OCI-LY1 (cell line): ENCODE results near the gene ARHGAP21.

ENCODE experiments used
- H2AFZ ChIP-seq: fragments of 200-600 bp; sonication (generic), shearing (Covaris generic); 2 replicates; pipeline ENCODE4 v1.6.0; 2014; ENCODE audit warnings: antibody characterized with exemption, mild to moderate bottlenecking, low read length
- H3F3A ChIP-seq: fragments of 200-600 bp; sonication (generic), shearing (Covaris generic); 2 replicates; pipeline ENCODE4 v1.6.0; 2014; ENCODE audit warnings: mild to moderate bottlenecking, antibody characterized with exemption, low read length, moderate library complexity; ENCODE audit not compliant: insufficient read depth
- H3K27ac ChIP-seq: fragments of 200-600 bp; sonication (generic); 2 replicates; pipeline ENCODE4 v1.5.1; 2014; ENCODE audit warnings: low read length, mixed run types, mild to moderate bottlenecking, low read depth; ENCODE audit not compliant: poor library complexity, severe bottlenecking
- H3K27me3 ChIP-seq: fragments of 200-600 bp; sonication (generic); 2 replicates; pipeline ENCODE4 v1.6.0; 2014; ENCODE audit warnings: antibody characterized with exemption, mild to moderate bottlenecking, low read length, moderate library complexity; ENCODE audit not compliant: insufficient read depth
- H3K36me3 ChIP-seq: fragments of 200-600 bp; sonication (generic); 2 replicates; pipeline ENCODE4 v1.6.1; 2014; ENCODE audit warnings: mild to moderate bottlenecking, antibody characterized with exemption, low read length, moderate library complexity, mixed read lengths; ENCODE audit not compliant: insufficient read depth
- H3K4me1 ChIP-seq: fragments of 200-600 bp; sonication (generic); 2 replicates; pipeline ENCODE4 v1.5.1; 2014; ENCODE audit warnings: mild to moderate bottlenecking, low read length, moderate library complexity; ENCODE audit not compliant: insufficient read depth, severe bottlenecking
- H3K4me2 ChIP-seq: fragments of 200-600 bp; sonication (generic), shearing (Covaris generic); 2 replicates; pipeline ENCODE4 v1.6.1; 2014; ENCODE audit warnings: low read length
- H3K4me3 ChIP-seq: fragments of 200-600 bp; sonication (generic); 2 replicates; pipeline ENCODE4 v1.5.1; 2014; ENCODE audit warnings: low read length, low read depth, mild to moderate bottlenecking, mixed read lengths; ENCODE audit not compliant: poor library complexity, severe bottlenecking
- H3K79me2 ChIP-seq: fragments of 200-600 bp; shearing (Covaris generic); 2 replicates; pipeline ENCODE4 v1.6.1; 2016; ENCODE audit warnings: mixed run types, low read length, mixed read lengths; ENCODE audit not compliant: insufficient read depth
- H3K9ac ChIP-seq: fragments of 200-600 bp; sonication (generic), shearing (Covaris generic); 2 replicates; pipeline ENCODE4 v1.6.1; 2014; ENCODE audit warnings: mild to moderate bottlenecking, low read length, mixed read lengths
- H3K9me2 ChIP-seq: fragments of 200-600 bp; sonication (generic), shearing (Covaris generic); 2 replicates; pipeline ENCODE4 v1.6.1; 2014; ENCODE audit warnings: low read depth, mild to moderate bottlenecking, low read length, mixed read lengths
- H3K9me3 ChIP-seq: fragments of 200-600 bp; shearing (Covaris generic); 2 replicates; pipeline ENCODE4 v1.6.1; 2014; ENCODE audit warnings: low read length, mixed read lengths
- H4K20me1 ChIP-seq: fragments of 200-600 bp; sonication (generic), shearing (Covaris generic); 2 replicates; pipeline ENCODE4 v1.6.0; 2016; ENCODE audit warnings: mild to moderate bottlenecking, low read length; ENCODE audit not compliant: insufficient read depth
- EZH2 ChIP-seq: fragments of 200-600 bp; sonication (generic), shearing (Covaris generic); IDR thresholded peaks from 2 replicates; pipeline ENCODE4 v1.8.0; 2017; ENCODE audit warnings: borderline replicate concordance, mixed run types, mild to moderate bottlenecking, antibody characterized with exemption, low read length, moderate library complexity, mixed read lengths
- TF ChIP-seq, protein P1 (sequence below): fragments of 200-600 bp; sonication (generic), shearing (Covaris generic); IDR thresholded peaks from 2 replicates; pipeline ENCODE4 v1.5.1; 2017; ENCODE audit warnings: mild to moderate bottlenecking, antibody characterized with exemption, low read length, moderate library complexity, mixed read lengths

The ARHGAP21 gene

GRCh38 chr10:24606021-24606420, 117.7 kb downstream of the ARHGAP21 start:
- Histone ChIP-seq H3K4me3 (no peak overlapping the region), H3K27me3 (no peaks in the 10 kb centered on the region), H3K27ac (no peak overlapping the region), H3K9me3 (no peaks in the 10 kb centered on the region), H3K4me1 (no peaks in the 10 kb centered on the region), H3F3A (no peaks in the 10 kb centered on the region), H3K4me2 (no peak overlapping the region), H2AFZ (no peak overlapping the region), H3K79me2 (no peaks in the 10 kb centered on the region), H3K9ac (no peak overlapping the region), H4K20me1 (no peaks in the 10 kb centered on the region), H3K36me3 (no peaks in the 10 kb centered on the region), H3K9me2 (no peaks in the 10 kb centered on the region)
- TF ChIP-seq, protein P1, sequence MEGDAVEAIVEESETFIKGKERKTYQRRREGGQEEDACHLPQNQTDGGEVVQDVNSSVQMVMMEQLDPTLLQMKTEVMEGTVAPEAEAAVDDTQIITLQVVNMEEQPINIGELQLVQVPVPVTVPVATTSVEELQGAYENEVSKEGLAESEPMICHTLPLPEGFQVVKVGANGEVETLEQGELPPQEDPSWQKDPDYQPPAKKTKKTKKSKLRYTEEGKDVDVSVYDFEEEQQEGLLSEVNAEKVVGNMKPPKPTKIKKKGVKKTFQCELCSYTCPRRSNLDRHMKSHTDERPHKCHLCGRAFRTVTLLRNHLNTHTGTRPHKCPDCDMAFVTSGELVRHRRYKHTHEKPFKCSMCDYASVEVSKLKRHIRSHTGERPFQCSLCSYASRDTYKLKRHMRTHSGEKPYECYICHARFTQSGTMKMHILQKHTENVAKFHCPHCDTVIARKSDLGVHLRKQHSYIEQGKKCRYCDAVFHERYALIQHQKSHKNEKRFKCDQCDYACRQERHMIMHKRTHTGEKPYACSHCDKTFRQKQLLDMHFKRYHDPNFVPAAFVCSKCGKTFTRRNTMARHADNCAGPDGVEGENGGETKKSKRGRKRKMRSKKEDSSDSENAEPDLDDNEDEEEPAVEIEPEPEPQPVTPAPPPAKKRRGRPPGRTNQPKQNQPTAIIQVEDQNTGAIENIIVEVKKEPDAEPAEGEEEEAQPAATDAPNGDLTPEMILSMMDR: no peak
- TF ChIP-seq EZH2: no peak

- no peaks in the 10 kb centered on the region for H3K36me3 ChIP-seq
- no peak for TF ChIP-seq EZH2
- TF ChIP-seq, protein P1: no peak
- no peak overlapping the region for H3K4me2 ChIP-seq
- H3K9ac ChIP-seq: no peak overlapping the region
- H3K27me3 ChIP-seq: no peaks in the 10 kb centered on the region
- H3K27ac ChIP-seq: no peak overlapping the region
- H4K20me1 ChIP-seq: no peaks in the 10 kb centered on the region
- no peaks in the 10 kb centered on the region for H3K9me3 ChIP-seq
- no peaks in the 10 kb centered on the region for H3K9me2 ChIP-seq
- H3F3A ChIP-seq: no peaks in the 10 kb centered on the region
- H3K79me2 ChIP-seq: no peaks in the 10 kb centered on the region
- no peak overlapping the region for H3K4me3 ChIP-seq
- H2AFZ ChIP-seq: no peak overlapping the region
- no peaks in the 10 kb centered on the region for H3K4me1 ChIP-seq
Observed at GRCh38 chr10:24605141-24605540, 118.5 kb downstream of the ARHGAP21 start.

GRCh38 chr10:24603333-24603732, 120.4 kb downstream of the ARHGAP21 start:
- no peaks in the 10 kb centered on the region for H3F3A ChIP-seq
- no peaks in the 10 kb centered on the region for H3K9me2 ChIP-seq
- H4K20me1 ChIP-seq: no peaks in the 10 kb centered on the region
- TF ChIP-seq EZH2: no peak
- TF ChIP-seq, protein P1: no peak
- H3K27me3 ChIP-seq: no peaks in the 10 kb centered on the region
- H3K4me3 ChIP-seq: no peak overlapping the region
- H3K9ac ChIP-seq: no peak overlapping the region
- no peak overlapping the region for H3K4me2 ChIP-seq
- no peaks in the 10 kb centered on the region for H3K79me2 ChIP-seq
- H2AFZ ChIP-seq: no peak overlapping the region
- H3K27ac ChIP-seq: no peak overlapping the region
- H3K9me3 ChIP-seq: no peaks in the 10 kb centered on the region
- no peaks in the 10 kb centered on the region for H3K36me3 ChIP-seq
- H3K4me1 ChIP-seq: no peaks in the 10 kb centered on the region
